H1 (cell line): Measurements from ENCODE around the gene KRT72. TPM values are rescaled to one million over a fixed set of nuclear protein-coding genes. Genes with fewer than 3 reads are reported as not detected.

Experiments
- CTCF ChIA-PET: fragments of 300-600 bp; sonication (Branson Sonifier 250); formaldehyde crosslinking; loops from one replicate; lab custom pipeline; 2021; ENCODE audit not compliant: partially characterized antibody; lab: Charles Lee
- POLR2A ChIA-PET: fragments of 300-600 bp; sonication (Branson Sonifier 250); formaldehyde crosslinking; loops from one replicate; lab custom pipeline; 2021; ENCODE audit warnings: inconsistent platforms; ENCODE audit not compliant: partially characterized antibody; lab: Charles Lee
- DNase-seq, 2 experiments: peaks; one replicate each; pipeline versions ENCODE4 v3.0.0 to v3.0.0-alpha.2; 2010 to 2022; ENCODE audit warnings: low spot score in 2 of 2, low read depth in 1 of 2, mixed read lengths in 1 of 2
- FAIRE-seq: peaks from 2 replicates; lab custom pipeline; 2011; peaks lifted over from hg19 to GRCh38; lab: Jason Lieb, UNC
- H2AFZ ChIP-seq: 2 replicates; pipeline ENCODE4 v1.8.1; 2012; ENCODE audit warnings: low read length, inconsistent platforms
- H2AK5ac ChIP-seq: 2 replicates; pipeline ENCODE4 v1.6.1; 2013; ENCODE audit warnings: low read depth, low read length
- H2BK120ac ChIP-seq: replicated peaks from 2 replicates; pipeline ENCODE3; 2013; ENCODE audit warnings: low read depth, low read length, inconsistent platforms
- H2BK12ac ChIP-seq: 2 replicates; pipeline ENCODE4 v1.6.1; 2013; ENCODE audit warnings: low read depth, low read length
- H2BK15ac ChIP-seq: 2 replicates; pipeline ENCODE4 v1.6.1; 2013; ENCODE audit warnings: low read length
- H2BK20ac ChIP-seq: 2 replicates; pipeline ENCODE4 v1.6.1; 2013; ENCODE audit warnings: low read length
- H2BK5ac ChIP-seq: 2 replicates; pipeline ENCODE4 v1.6.1; 2013; ENCODE audit warnings: low read depth, low read length
- H3K14ac ChIP-seq: 2 replicates; pipeline ENCODE4 v1.6.1; 2013; ENCODE audit warnings: inconsistent platforms; ENCODE audit not compliant: insufficient read length
- H3K18ac ChIP-seq: 2 replicates; pipeline ENCODE4 v1.6.1; 2013; ENCODE audit warnings: low read length; ENCODE audit errors: extremely low read depth
- H3K23ac ChIP-seq: 2 replicates; pipeline ENCODE4 v1.6.1; 2013; ENCODE audit warnings: inconsistent platforms; ENCODE audit not compliant: insufficient read length
- H3K23me2 ChIP-seq: 2 replicates; pipeline ENCODE4 v1.6.1; 2013; ENCODE audit warnings: low read depth, low read length
- H3K27ac ChIP-seq: 2 replicates; pipeline ENCODE4 v1.6.1; 2011; ENCODE audit warnings: low read depth, low read length, inconsistent platforms
- H3K27me3 ChIP-seq, 4 experiments: replicated peaks in 1 of 4; 1 replicate in 1 of 4; 2 replicates in 3 of 4; pipeline versions ENCODE4 v1.6.1 to v1.8.1; 2011 to 2013; ENCODE audit warnings: low read length in 3 of 4, mild to moderate bottlenecking in 3 of 4, inconsistent platforms in 2 of 4, mixed read lengths in 2 of 4, moderate library complexity in 1 of 4; ENCODE audit not compliant: control insufficient read depth in 3 of 4, insufficient read depth in 3 of 4; ENCODE audit errors: extremely low read depth in 1 of 4
- H3K36me3 ChIP-seq, 4 experiments: 2 replicates each; pipeline versions ENCODE4 v1.6.1 to v1.8.1; 2011 to 2013; ENCODE audit warnings: mild to moderate bottlenecking in 4 of 4, low read length in 3 of 4, moderate library complexity in 2 of 4, control low read depth in 1 of 4, inconsistent platforms in 1 of 4; ENCODE audit not compliant: insufficient read depth in 4 of 4, control insufficient read depth in 2 of 4
- H3K4ac ChIP-seq: replicated peaks from 2 replicates; pipeline ENCODE3; 2013; ENCODE audit warnings: low read length, low read depth, mixed read lengths, inconsistent platforms; ENCODE audit not compliant: insufficient read length
- H3K4me1 ChIP-seq, 4 experiments: replicated peaks in 1 of 4; 1 replicate in 1 of 4; 2 replicates in 3 of 4; pipeline versions ENCODE4 v1.6.1 to v1.8.1; 2011 to 2013; ENCODE audit warnings: low read length in 3 of 4, inconsistent platforms in 2 of 4, mixed read lengths in 1 of 4; ENCODE audit not compliant: insufficient read depth in 4 of 4, control insufficient read depth in 3 of 4
- H3K4me2 ChIP-seq, 2 experiments: 2 replicates each; pipeline versions ENCODE4 v1.6.1 to v1.8.1; 2011 to 2013; ENCODE audit warnings: low read depth in 2 of 2, low read length in 2 of 2, control low read depth in 1 of 2, inconsistent platforms in 1 of 2, mild to moderate bottlenecking in 1 of 2; ENCODE audit not compliant: insufficient read depth in 1 of 2
- H3K4me3 ChIP-seq, 4 experiments: fragments of 200-600, 300-600 bp in 1 of 4; sonication (generic), shearing (Covaris generic), sonication (Bioruptor Twin) in 1 of 4; 2 replicates each; pipeline versions ENCODE4 v1.5.1 to v1.8.1; 2011 to 2016; ENCODE audit warnings: low read length in 4 of 4, low read depth in 3 of 4, control low read depth in 2 of 4, inconsistent platforms in 2 of 4, mild to moderate bottlenecking in 2 of 4, mixed read lengths in 1 of 4, moderate library complexity in 1 of 4; ENCODE audit not compliant: insufficient read depth in 2 of 4; ENCODE audit errors: extremely low read depth in 1 of 4
- H3K56ac ChIP-seq: replicated peaks from 2 replicates; pipeline ENCODE3; 2013; ENCODE audit warnings: low read depth, mild to moderate bottlenecking, mixed read lengths, low read length, inconsistent platforms; ENCODE audit not compliant: insufficient read length
- H3K79me1 ChIP-seq: 2 replicates; pipeline ENCODE4 v1.6.1; 2013; ENCODE audit warnings: low read depth, low read length, control low read depth
- H3K79me2 ChIP-seq, 2 experiments: 2 replicates each; pipeline versions ENCODE4 v1.6.1 to v1.8.1; 2012 to 2013; ENCODE audit warnings: low read length in 2 of 2, mild to moderate bottlenecking in 2 of 2, inconsistent platforms in 1 of 2; ENCODE audit not compliant: insufficient read depth in 2 of 2, control insufficient read depth in 1 of 2
- H3K9ac ChIP-seq, 4 experiments: replicated peaks in 1 of 4; 1 replicate in 1 of 4; 2 replicates in 3 of 4; pipeline versions ENCODE4 v1.6.1 to v1.8.1; 2011 to 2013; ENCODE audit warnings: low read depth in 3 of 4, low read length in 3 of 4, control low read depth in 2 of 4, mild to moderate bottlenecking in 2 of 4, moderate library complexity in 2 of 4, inconsistent platforms in 1 of 4; ENCODE audit errors: extremely low read depth in 1 of 4
- H3K9me3 ChIP-seq, 2 experiments: 2 replicates each; pipeline versions ENCODE4 v1.6.1 to v1.8.1; 2012 to 2013; ENCODE audit warnings: mild to moderate bottlenecking in 2 of 2, moderate library complexity in 2 of 2, control low read depth in 1 of 2, inconsistent platforms in 1 of 2, low read depth in 1 of 2, low read length in 1 of 2, mixed read lengths in 1 of 2; ENCODE audit not compliant: insufficient read depth in 2 of 2
- H4K20me1 ChIP-seq, 2 experiments: replicated peaks in 1 of 2; 2 replicates each; pipeline versions ENCODE3 to v1.8.1; 2011 to 2013; ENCODE audit warnings: inconsistent platforms in 2 of 2, low read length in 2 of 2, mild to moderate bottlenecking in 1 of 2; ENCODE audit not compliant: insufficient read depth in 2 of 2, control insufficient read depth in 1 of 2
- H4K5ac ChIP-seq: 2 replicates; pipeline ENCODE4 v1.6.1; 2013; ENCODE audit warnings: low read length, low read depth, mixed read lengths, inconsistent platforms; ENCODE audit not compliant: insufficient read length
- H4K8ac ChIP-seq: 2 replicates; pipeline ENCODE4 v1.8.0; 2013; ENCODE audit warnings: mild to moderate bottlenecking, moderate library complexity, low read length, inconsistent platforms; ENCODE audit not compliant: insufficient read depth; ENCODE audit errors: extremely low read depth
- H4K91ac ChIP-seq: replicated peaks from 2 replicates; pipeline ENCODE3; 2013; ENCODE audit warnings: low read length, mixed read lengths, inconsistent platforms; ENCODE audit not compliant: insufficient read length
- BCL11A ChIP-seq, 2 experiments: IDR thresholded peaks; one replicate each; pipeline ENCODE4 v1.6.1; 2011; ENCODE audit warnings: low read depth in 2 of 2, low read length in 2 of 2, mild to moderate bottlenecking in 2 of 2
- CREB1 ChIP-seq: IDR thresholded peaks from 2 replicates; pipeline ENCODE4 v1.6.1; 2012; ENCODE audit warnings: inconsistent platforms
- CTCF ChIP-seq, 3 experiments: IDR thresholded peaks; 1 replicate in 2 of 3; 2 replicates in 1 of 3; pipeline versions ENCODE4 v1.5.1 to v1.6.1; 2011; ENCODE audit warnings: low read length in 3 of 3, mild to moderate bottlenecking in 3 of 3, inconsistent platforms in 2 of 3, low read depth in 1 of 3, moderate library complexity in 1 of 3; ENCODE audit not compliant: insufficient read depth in 1 of 3; ENCODE audit errors: control extremely low read depth in 1 of 3
- EGR1 ChIP-seq: IDR thresholded peaks from 2 replicates; pipeline ENCODE4 v1.6.1; 2011; ENCODE audit warnings: low read depth, low read length, borderline replicate concordance
- MAFK ChIP-seq: IDR thresholded peaks from 2 replicates; pipeline ENCODE4 v1.6.1; 2012; ENCODE audit warnings: low read depth, mild to moderate bottlenecking, improper control_type of control experiment, low read length
- NANOG ChIP-seq: IDR thresholded peaks from 2 replicates; pipeline ENCODE4 v1.6.1; 2011; ENCODE audit warnings: low read length, low read depth, mild to moderate bottlenecking, inconsistent platforms; ENCODE audit not compliant: insufficient read depth, poor library complexity, severe bottlenecking
- POLR2AphosphoS5 ChIP-seq: IDR thresholded peaks from 2 replicates; pipeline ENCODE4 v1.6.1; 2011; ENCODE audit warnings: low read depth, low read length
- RAD21 ChIP-seq, 2 experiments: IDR thresholded peaks in 1 of 2; conservative IDR thresholded peaks in 1 of 2; 2 replicates each; pipeline ENCODE4 v1.6.1; 2011; ENCODE audit warnings: low read depth in 2 of 2, low read length in 2 of 2, improper control_type of control experiment in 1 of 2, inconsistent platforms in 1 of 2, mild to moderate bottlenecking in 1 of 2, moderate library complexity in 1 of 2
- SIN3A ChIP-seq, 2 experiments: IDR thresholded peaks in 1 of 2; conservative IDR thresholded peaks in 1 of 2; 2 replicates each; pipeline ENCODE4 v1.6.1; 2011 to 2012; ENCODE audit warnings: low read length in 2 of 2, improper control_type of control experiment in 1 of 2, low read depth in 1 of 2, mild to moderate bottlenecking in 1 of 2
- TEAD4 ChIP-seq: IDR thresholded peaks from 2 replicates; pipeline ENCODE4 v1.6.1; 2012; ENCODE audit warnings: low read depth, low read length, inconsistent platforms, mixed read lengths
- YY1 ChIP-seq: IDR thresholded peaks from 2 replicates; pipeline ENCODE4 v1.6.1; 2011; ENCODE audit warnings: low read depth, mild to moderate bottlenecking, low read length
- WGBS, 2 experiments: shearing (Covaris generic) in 1 of 2; methylation state at CpG; one replicate each; pipeline versions ENCODE4 v1.1.6 to v1.1.7; 2013 to 2015; ENCODE audit warnings: low lambda C conversion rate in 2 of 2, mixed read lengths in 2 of 2, inconsistent platforms in 1 of 2, low coverage in 1 of 2, missing lambda C conversion rate in 1 of 2; ENCODE audit not compliant: insufficient replicate concordance in 2 of 2, insufficient coverage in 1 of 2, insufficient read length in 1 of 2; ENCODE audit errors: extremely low coverage in 1 of 2, missing lambda C conversion rate in 1 of 2; 5-methylcytosine and 5-hydroxymethylcytosine counted together
- polyA plus RNA-seq, 7 experiments: library from polyadenylated mRNA; depleted of rRNA in 3 of 7; stranded (reverse) in 5 of 7; unstranded in 2 of 7; fragments of >200 nt in 5 of 7; fragments of 200-250 nt in 2 of 7; gene quantifications; 1 replicate in 5 of 7; 2 replicates in 1 of 7; 4 replicates in 1 of 7; pipeline versions ENCODE4 v1.2.1 to v1.2.3, GENCODE V29; 2011 to 2013; ENCODE audit warnings: missing spikeins in 2 of 7, mixed read lengths in 2 of 7
- total RNA-seq: library from RNA; stranded (reverse); fragmentation: NEBNext Ultra II Directional; extraction: Animal tissue kit (Norgen Biotek cat#: 25700); gene quantifications from 2 replicates; pipeline ENCODE4 v1.2.1, GENCODE V29; 2021

The KRT72 gene
- total and polyA plus RNA-seq, 2 of the 8 experiments (the other 6 are each of a cell fraction or from before 2014, with no cell fraction given): not detected

GRCh38 chr12:52584156-52584682 is 17.0 kb downstream of the KRT72 start:
- no peak overlapping the region for H3K23ac ChIP-seq
- H3K9me3 ChIP-seq: no peaks in the 10 kb centered on the region
- H4K8ac ChIP-seq: no peak overlapping the region
- no peak overlapping the region for H2BK15ac ChIP-seq
- no peak overlapping the region for H3K4me2 ChIP-seq
- WGBS, 2 experiments: 91% methylated on average over 9 of the region's 9 CpGs; no CpG with 5 or more reads in 1 of the 2 experiments
- H3K27ac ChIP-seq: no peak overlapping the region
- ChIA-PET POLR2A (no interaction called here), CTCF (interaction anchor here (0.8 to 23.2 kb wide), 28 partner anchors 9 to 444 kb away, joined by 3 to 502 read pairs (median 6); partner anchors contain the start of gene KRT74)
- no peak overlapping the region for H3K4ac ChIP-seq
- H3K36me3 ChIP-seq: no peaks in the 10 kb centered on the region
- no peak overlapping the region for H2BK5ac ChIP-seq
- 0 out of 2 replicates have a peak overlapping the region, but pooled peaks have one; percentile 3 for H2AK5ac ChIP-seq
- H2BK120ac ChIP-seq: no peak overlapping the region
- no peak for DNase-seq
- H4K91ac ChIP-seq: no peak overlapping the region
- no peak overlapping the region for H3K4me3 ChIP-seq
- no peaks in the 10 kb centered on the region; a peak in 1 of 7 replicates for H3K27me3 ChIP-seq
- no peak overlapping the region for H2AFZ ChIP-seq
- H3K14ac ChIP-seq: no peak overlapping the region
- no peak overlapping the region for H3K9ac ChIP-seq
- no peak for FAIRE-seq
- no peak overlapping the region for H3K18ac ChIP-seq
- no peaks in the 10 kb centered on the region for H4K20me1 ChIP-seq
- H3K79me2 ChIP-seq: no peaks in the 10 kb centered on the region
- no peaks in the 10 kb centered on the region for H3K4me1 ChIP-seq
- H2BK20ac ChIP-seq: no peak overlapping the region
- H3K56ac ChIP-seq: no peak overlapping the region
- no peak overlapping the region for H4K5ac ChIP-seq
- no peak overlapping the region for H2BK12ac ChIP-seq
- no peaks in the 10 kb centered on the region for H3K79me1 ChIP-seq
- no peaks in the 10 kb centered on the region for H3K23me2 ChIP-seq
- TF ChIP-seq CTCF (IDR thresholded peaks at IDR 0.05; ENCODE audit: control extremely low read depth in 1 of 3, insufficient read depth in 1 of 3, low read depth in 1 of 3, low read length in 3 of 3) (no peak), SIN3A (conservative IDR thresholded peaks at IDR 0.05 in 1 of 2, IDR thresholded peaks at IDR 0.05 in 1 of 2; ENCODE audit: low read depth in 1 of 2, low read length in 2 of 2) (no peak), POLR2AphosphoS5 (no peak), RAD21 (IDR thresholded peaks at IDR 0.05 in 1 of 2, conservative IDR thresholded peaks at IDR 0.05 in 1 of 2; ENCODE audit: low read depth in 2 of 2, low read length in 2 of 2) (no peak), TEAD4 (no peak), MAFK (no peak), YY1 (no peak), BCL11A (IDR thresholded peaks at IDR 0.05; ENCODE audit: low read depth in 2 of 2, low read length in 2 of 2) (no peak), EGR1 (no peak), NANOG (no peak), CREB1 (no peak)
